ENCODE measurements around the gene STARD3NL.

Gene STARD3NL

GRCh38 chr7:38191791-38192190, 13.7 kb downstream of the STARD3NL start:
- no peak for TF ChIP-seq CTCF (IDR thresholded peaks at IDR 0.05; ENCODE audit: extremely low read depth, missing control alignments)
- DNase-seq (ENCODE audit: low spot score): no peak

- TF ChIP-seq CTCF (IDR thresholded peaks at IDR 0.05; ENCODE audit: extremely low read depth, missing control alignments): no peak
- DNase-seq (ENCODE audit: low spot score): no peak
These were observed 14.3 kb downstream of the STARD3NL start for GRCh38 chr7:38192327-38192726.

- TF ChIP-seq CTCF (IDR thresholded peaks at IDR 0.05; ENCODE audit: extremely low read depth, missing control alignments): no peak
- no peak for DNase-seq (ENCODE audit: low spot score)
These were observed 18.0 kb downstream of the STARD3NL start for GRCh38 chr7:38195804-38196595.

GRCh38 chr7:38198366-38198765, 20.3 kb downstream of the STARD3NL start:
- no peak for DNase-seq (ENCODE audit: low spot score)
- TF ChIP-seq CTCF (IDR thresholded peaks at IDR 0.05; ENCODE audit: extremely low read depth, missing control alignments): no peak

- DNase-seq (ENCODE audit: low spot score): no peak
- TF ChIP-seq CTCF (IDR thresholded peaks at IDR 0.05; ENCODE audit: extremely low read depth, missing control alignments): no peak
These were observed 21.1 kb downstream of the STARD3NL start for GRCh38 chr7:38199154-38199553.

- no peak for DNase-seq (ENCODE audit: low spot score)
- TF ChIP-seq CTCF (IDR thresholded peaks at IDR 0.05; ENCODE audit: extremely low read depth, missing control alignments): no peak
These were observed 21.7 kb downstream of the STARD3NL start for GRCh38 chr7:38199782-38200181.

- no peak for TF ChIP-seq CTCF (IDR thresholded peaks at IDR 0.05; ENCODE audit: extremely low read depth, missing control alignments)
- no peak for DNase-seq (ENCODE audit: low spot score)
These were observed 28.0 kb downstream of the STARD3NL start for GRCh38 chr7:38206071-38206470.

Data from GM20000 (cell line).